Stimulated activated memory B cell treated with anti-CD40 and anti-IgM and Interleukin-4, amounts not matched to agents 10 μg/mL and 1 μg/mL and 100 μg/mL, for 72 hours (primary cell): ENCODE measurements around the gene ANO2.

Experiments
- ATAC-seq: fragments of 150-1000 bp; cut with Tn5 transposase; 2 replicates; pipeline ENCODE4 v1.10.0; 2021
- H3K27ac Mint-ChIP-seq: one replicate; pipeline ENCODE4 v1.8.0; 2022; ENCODE audit warnings: mild to moderate bottlenecking, mixed read lengths
- H3K27me3 Mint-ChIP-seq: one replicate; pipeline ENCODE4 v1.8.0; 2022; ENCODE audit warnings: mixed read lengths
- H3K36me3 Mint-ChIP-seq: one replicate; pipeline ENCODE4 v1.8.0; 2022; ENCODE audit warnings: mixed read lengths
- H3K4me1 Mint-ChIP-seq: one replicate; pipeline ENCODE4 v1.8.0; 2022; ENCODE audit warnings: mixed read lengths
- H3K4me3 Mint-ChIP-seq: one replicate; pipeline ENCODE4 v1.8.0; 2022; ENCODE audit warnings: mild to moderate bottlenecking, moderate library complexity, mixed read lengths
- H3K9me3 Mint-ChIP-seq: one replicate; pipeline ENCODE4 v1.8.0; 2022; ENCODE audit warnings: mixed read lengths

ANO2 gene

DNA sequence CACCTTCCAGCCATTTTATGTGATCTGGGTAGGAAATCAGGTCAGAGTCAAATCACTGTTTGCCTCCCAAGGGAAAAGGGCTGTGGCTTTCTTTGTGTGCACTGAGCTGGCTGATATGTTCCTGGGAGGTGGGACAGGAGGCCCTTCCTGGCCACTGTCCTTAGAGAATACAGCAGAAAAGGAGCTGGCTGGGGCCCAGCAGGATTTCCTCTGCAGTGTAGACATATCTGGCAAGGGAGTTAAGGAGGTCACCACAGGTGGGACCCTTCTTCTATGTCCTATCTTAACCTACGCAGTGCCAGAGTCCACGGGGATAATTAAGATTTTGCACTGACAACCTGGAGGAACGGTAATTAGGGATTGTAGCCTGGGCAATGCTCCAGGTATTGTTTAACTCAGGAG is 367.8 kb downstream of the ANO2 start:
- ATAC-seq = no peak
- Mint-ChIP-seq H3K36me3 (no peaks in the 10 kb centered on the region), H3K27me3 (no peaks in the 10 kb centered on the region), H3K27ac (no peak overlapping the region), H3K4me3 (no peak overlapping the region), H3K9me3 (no peaks in the 10 kb centered on the region), H3K4me1 (no peaks in the 10 kb centered on the region)

DNA sequence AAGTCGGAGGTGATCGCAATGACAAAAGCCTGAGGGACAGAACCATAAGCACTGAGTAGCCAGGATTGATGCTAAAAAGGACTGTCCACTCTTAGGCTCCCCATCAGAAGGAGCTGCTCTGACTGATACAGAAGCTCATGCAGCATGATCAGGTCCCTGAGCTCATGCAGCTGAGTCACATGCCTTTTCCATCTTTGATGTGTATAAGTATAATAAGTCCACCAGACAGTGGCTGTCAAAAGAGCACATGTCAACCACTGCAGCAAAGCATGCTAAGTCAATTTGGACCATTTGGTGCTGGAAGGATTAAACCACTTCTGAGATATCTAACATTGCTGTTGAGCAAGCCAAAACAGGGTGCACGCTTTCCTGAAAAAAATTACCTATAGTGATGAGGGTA is 369.1 kb downstream of the ANO2 start:
- Mint-ChIP-seq H3K36me3 (no peaks in the 10 kb centered on the region), H3K27ac (no peak overlapping the region), H3K27me3 (no peaks in the 10 kb centered on the region), H3K9me3 (no peaks in the 10 kb centered on the region), H3K4me1 (no peaks in the 10 kb centered on the region), H3K4me3 (no peak overlapping the region)
- no peak for ATAC-seq

DNA sequence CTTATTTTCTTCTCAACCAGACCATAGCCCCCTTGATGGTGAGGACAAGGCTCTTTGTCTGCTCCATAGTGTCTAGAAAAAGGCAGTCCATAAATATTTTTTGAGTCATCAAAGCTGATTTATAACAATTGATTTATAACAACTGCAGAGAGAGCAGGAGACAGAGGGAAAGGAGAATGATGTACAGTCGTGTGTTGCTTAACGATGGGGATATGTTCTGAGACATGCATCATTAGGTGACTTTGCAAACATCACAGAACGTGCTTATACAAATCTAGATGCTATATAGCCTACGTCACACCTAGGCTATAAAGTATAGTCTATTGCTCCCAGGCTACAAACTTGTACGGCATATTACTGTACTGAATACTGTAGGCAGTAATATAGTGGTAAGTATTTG is 369.8 kb downstream of the ANO2 start:
- no peaks in the 10 kb centered on the region for H3K4me1 Mint-ChIP-seq
- no peaks in the 10 kb centered on the region for H3K9me3 Mint-ChIP-seq
- H3K27me3 Mint-ChIP-seq = no peaks in the 10 kb centered on the region
- no peak for ATAC-seq
- H3K4me3 Mint-ChIP-seq = no peak overlapping the region
- H3K36me3 Mint-ChIP-seq = no peaks in the 10 kb centered on the region
- no peak overlapping the region for H3K27ac Mint-ChIP-seq

DNA sequence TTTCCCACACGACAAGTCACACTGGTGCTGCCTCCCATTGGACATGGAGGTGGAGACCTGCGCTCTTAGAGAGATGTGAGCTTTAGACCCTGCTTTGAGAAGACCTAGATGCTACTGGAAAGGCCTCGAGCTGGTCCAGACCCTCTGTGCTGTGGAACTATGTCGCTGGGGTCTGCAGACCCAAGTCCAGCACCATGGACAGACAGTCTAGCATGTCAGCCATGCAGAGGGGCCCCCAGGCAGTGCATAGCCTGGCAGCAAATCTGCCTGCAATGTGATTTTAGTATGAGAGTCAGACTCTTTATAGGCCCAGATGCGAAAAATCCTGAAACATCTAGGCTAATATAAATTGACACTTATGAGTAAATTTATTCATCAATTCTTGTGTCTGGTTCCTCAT is 371.7 kb downstream of the ANO2 start:
- Mint-ChIP-seq H3K4me3 (no peak overlapping the region), H3K36me3 (no peaks in the 10 kb centered on the region), H3K4me1 (no peaks in the 10 kb centered on the region), H3K27me3 (no peaks in the 10 kb centered on the region), H3K9me3 (no peaks in the 10 kb centered on the region), H3K27ac (no peak overlapping the region)
- no peak for ATAC-seq

DNA sequence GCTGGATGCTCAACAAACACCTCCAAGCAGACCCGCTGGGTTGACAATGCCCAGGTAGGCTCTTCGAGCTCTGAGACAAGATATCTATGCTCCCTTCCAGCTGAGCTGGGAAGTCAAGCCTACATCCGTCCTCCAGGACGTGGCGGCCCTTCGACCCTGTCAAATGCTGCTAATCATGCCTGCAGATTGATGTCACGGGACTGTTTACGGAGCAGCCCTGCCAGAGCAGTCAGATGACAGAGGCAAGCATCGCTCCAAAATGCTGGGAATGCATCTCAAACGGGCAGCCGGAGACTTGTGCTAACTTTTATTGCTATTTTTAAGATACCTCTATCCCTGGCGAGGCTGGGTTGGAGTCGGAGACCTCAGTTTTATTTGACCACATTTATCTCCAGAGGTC is 373.9 kb downstream of the ANO2 start:
- Mint-ChIP-seq H3K9me3 (no peaks in the 10 kb centered on the region), H3K27ac (no peak overlapping the region), H3K4me3 (no peak overlapping the region), H3K36me3 (no peaks in the 10 kb centered on the region), H3K27me3 (peaks cover 13% of the 10 kb centered on the region), H3K4me1 (no peaks in the 10 kb centered on the region)
- no peak for ATAC-seq

DNA sequence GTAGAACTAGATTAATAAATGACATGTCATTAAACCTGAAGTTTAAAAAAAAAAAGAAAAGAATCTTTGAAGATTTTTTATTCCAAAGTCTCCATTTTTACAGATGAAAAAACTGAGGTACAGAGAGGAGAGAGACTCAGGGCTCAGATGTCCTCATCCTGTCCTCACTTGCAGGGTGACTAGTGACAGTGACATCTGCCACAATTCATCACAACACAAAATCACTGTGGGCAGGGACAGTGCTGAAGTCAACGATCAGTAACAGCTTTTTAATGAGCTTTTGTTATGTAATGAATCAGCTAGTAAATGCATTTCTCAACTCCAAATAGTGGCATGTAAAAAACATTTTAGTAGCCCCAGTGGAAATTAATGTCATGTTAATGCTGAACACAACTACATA is 374.6 kb downstream of the ANO2 start:
- H3K9me3 Mint-ChIP-seq = no peaks in the 10 kb centered on the region
- H3K4me3 Mint-ChIP-seq = no peak overlapping the region
- H3K4me1 Mint-ChIP-seq = no peaks in the 10 kb centered on the region
- no peak for ATAC-seq
- no peak overlapping the region for H3K27ac Mint-ChIP-seq
- peaks cover 20% of the 10 kb centered on the region for H3K27me3 Mint-ChIP-seq
- no peaks in the 10 kb centered on the region for H3K36me3 Mint-ChIP-seq

DNA sequence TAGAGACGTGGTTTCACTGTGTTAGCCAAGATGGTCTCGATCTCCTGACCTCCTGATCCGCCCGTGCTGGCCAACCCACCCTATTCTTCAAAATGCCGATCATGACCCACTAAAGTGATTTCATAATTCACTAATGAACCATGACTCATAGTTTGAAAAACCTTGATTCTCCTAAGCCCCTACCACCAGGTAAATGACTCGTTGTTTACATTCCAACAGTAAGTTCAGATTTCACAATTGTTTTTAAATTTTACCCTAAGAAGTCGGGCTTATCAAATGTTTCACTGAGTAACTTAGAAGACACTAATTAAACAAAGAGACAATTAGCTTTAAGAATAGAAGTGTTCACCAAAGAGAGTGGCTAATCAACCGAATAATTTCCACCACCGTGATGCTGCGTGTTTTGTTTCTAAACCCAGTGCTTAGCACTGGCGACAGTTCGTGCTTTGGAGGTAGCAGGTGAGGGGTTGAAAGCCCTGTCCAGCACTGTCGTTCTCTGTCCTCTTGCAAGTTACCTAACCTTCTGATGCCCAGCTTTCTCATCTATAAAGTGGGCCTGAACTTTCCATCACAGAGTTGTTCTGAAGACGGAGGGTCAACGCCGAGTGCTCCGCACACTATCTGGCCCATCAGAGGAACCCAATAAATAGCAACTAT is 376.6 kb downstream of the ANO2 start:
- no peak overlapping the region for H3K4me3 Mint-ChIP-seq
- H3K27me3 Mint-ChIP-seq = peaks cover 21% of the 10 kb centered on the region
- H3K9me3 Mint-ChIP-seq = no peaks in the 10 kb centered on the region
- no peak overlapping the region for H3K27ac Mint-ChIP-seq
- no peaks in the 10 kb centered on the region for H3K4me1 Mint-ChIP-seq
- no peaks in the 10 kb centered on the region for H3K36me3 Mint-ChIP-seq
- no peak for ATAC-seq

DNA sequence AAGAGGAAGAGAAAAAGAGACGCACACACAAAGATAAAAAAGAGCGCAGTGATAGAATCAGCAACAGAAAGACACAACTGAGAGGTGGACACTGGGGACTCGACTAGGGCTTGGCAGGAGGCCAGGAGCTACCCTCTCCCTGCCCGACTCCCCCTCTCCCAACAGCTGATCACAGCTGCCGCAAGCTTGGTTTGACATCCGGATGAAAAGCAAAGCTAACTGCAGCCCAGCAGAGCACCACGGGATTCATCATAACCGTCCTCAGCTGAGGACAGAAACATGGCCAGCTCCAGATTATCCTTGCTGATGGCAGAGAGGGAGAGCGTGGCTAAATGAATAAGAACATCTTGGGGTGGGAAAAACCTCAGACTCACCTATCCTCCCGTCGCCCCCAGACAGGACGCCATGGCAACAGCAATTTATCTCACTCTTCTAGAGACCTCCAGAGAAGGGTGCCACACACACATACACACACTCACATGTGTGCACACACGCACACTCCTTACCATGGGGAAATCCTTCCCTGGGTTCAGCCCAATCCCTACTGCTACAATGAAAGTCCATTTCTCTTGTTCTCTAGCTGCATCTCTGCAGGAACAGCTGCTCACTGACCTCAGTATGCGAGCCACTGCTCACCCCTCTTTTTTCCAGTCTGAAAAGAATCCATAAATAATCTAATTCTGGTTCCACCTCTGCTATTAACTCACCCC is 377.9 kb downstream of the ANO2 start:
- no peaks in the 10 kb centered on the region for H3K9me3 Mint-ChIP-seq
- H3K4me3 Mint-ChIP-seq = no peak overlapping the region
- no peaks in the 10 kb centered on the region for H3K36me3 Mint-ChIP-seq
- H3K4me1 Mint-ChIP-seq = no peaks in the 10 kb centered on the region
- peaks cover 21% of the 10 kb centered on the region for H3K27me3 Mint-ChIP-seq
- H3K27ac Mint-ChIP-seq = no peak overlapping the region
- no peak for ATAC-seq

DNA sequence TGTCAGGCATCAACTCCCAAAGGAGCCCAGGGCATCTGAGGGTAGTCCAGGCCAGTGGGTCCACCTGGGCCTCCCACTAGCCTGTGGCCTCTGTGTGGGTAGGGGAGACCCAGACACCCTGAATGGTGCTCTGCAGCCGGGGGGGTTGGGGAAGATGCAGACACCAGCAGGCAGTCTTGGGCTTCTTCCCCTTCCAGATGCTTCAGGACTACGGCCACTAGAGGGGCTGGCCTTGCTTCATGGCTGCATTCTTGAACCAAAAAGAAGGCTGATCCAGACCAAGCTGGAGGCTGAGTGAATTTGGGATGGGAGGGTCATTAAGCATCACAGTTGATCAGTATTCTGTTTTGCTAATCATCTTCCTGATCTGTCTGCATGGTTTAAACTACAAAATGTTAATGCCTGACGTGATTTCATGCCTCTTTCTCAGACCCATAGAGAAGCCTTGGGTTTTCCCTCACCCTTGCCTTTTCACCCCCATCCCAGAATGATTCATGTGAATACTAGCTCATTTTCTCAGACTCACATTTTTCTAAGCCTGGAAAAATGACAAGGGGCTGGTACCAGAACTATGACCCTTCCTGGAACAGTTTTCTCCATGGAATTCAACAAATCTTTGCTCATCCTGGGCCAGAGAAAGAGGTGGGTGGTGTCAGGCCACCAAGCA is 379.0 kb downstream of the ANO2 start:
- Mint-ChIP-seq H3K27me3 (peaks cover 21% of the 10 kb centered on the region), H3K9me3 (no peaks in the 10 kb centered on the region), H3K27ac (no peak overlapping the region), H3K4me3 (no peak overlapping the region), H3K4me1 (no peaks in the 10 kb centered on the region), H3K36me3 (no peaks in the 10 kb centered on the region)
- ATAC-seq = no peak

DNA sequence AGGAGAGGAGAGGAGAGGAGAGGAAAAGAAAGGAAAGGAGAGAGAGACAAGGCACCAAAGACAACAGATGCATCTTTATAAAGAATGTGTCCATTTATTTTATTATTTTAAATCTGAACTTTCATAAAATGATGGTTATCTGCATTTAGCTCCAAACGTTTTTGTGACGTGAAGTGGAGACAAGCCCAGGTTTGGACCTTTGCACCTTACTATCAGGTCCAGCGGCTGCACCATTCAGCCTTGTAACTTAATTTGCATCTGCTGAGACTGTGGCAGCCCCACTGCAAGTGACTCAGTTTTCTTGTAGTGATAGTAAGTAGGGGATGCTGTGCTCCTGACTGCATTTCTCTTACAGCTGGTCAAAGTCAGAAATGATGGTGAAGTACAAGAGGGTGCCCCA is 382.5 kb downstream of the ANO2 start:
- no peak for ATAC-seq
- Mint-ChIP-seq H3K4me1 (no peaks in the 10 kb centered on the region), H3K36me3 (no peaks in the 10 kb centered on the region), H3K4me3 (no peak overlapping the region), H3K9me3 (no peaks in the 10 kb centered on the region), H3K27ac (no peak overlapping the region), H3K27me3 (peaks cover 21% of the 10 kb centered on the region)

DNA sequence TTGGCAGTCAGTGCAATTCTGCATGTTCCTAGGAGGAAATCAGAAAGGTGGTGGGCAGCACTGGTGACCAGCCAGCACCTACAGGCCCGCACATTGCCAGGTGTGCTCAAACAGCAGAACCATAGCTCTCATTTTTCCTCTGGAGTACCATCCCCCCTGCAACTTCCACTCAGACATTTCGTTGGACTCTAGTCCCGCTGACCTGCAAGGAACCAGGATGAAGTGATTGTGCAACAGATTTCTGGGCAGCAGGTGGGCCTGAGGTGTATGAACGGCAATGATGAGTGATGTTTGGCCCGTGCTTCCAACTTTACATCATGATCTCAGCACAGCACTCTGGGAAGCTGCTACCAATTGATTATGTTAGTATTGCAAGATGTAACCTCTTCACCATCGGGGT is 383.2 kb downstream of the ANO2 start:
- ATAC-seq = no peak
- no peak overlapping the region for H3K27ac Mint-ChIP-seq
- H3K27me3 Mint-ChIP-seq = peaks cover 15% of the 10 kb centered on the region
- H3K4me3 Mint-ChIP-seq = no peak overlapping the region
- no peaks in the 10 kb centered on the region for H3K9me3 Mint-ChIP-seq
- H3K36me3 Mint-ChIP-seq = no peaks in the 10 kb centered on the region
- no peaks in the 10 kb centered on the region for H3K4me1 Mint-ChIP-seq

DNA sequence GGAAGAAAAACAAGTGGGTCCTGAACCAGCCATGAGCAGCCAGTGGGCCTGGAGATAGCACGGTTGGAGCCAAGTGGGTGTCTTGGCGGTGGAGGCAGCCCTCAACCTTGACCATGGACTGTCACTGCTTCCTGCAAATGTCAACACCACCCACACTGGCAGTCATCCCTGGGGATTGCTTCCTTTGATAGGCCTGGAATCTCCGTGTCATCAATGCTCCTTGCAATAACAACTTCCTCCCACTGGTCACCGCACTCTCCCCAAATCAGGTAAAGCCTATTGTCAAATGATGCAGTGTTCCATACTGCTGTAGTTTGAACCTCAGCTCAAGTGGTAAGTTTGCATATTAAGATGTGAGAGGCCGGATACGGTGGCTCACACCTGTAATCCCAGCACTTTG is 384.0 kb downstream of the ANO2 start:
- no peak for ATAC-seq
- Mint-ChIP-seq H3K27ac (no peak overlapping the region), H3K4me3 (no peak overlapping the region), H3K36me3 (no peaks in the 10 kb centered on the region), H3K9me3 (peaks cover 4% of the 10 kb centered on the region), H3K4me1 (no peaks in the 10 kb centered on the region), H3K27me3 (peaks cover 15% of the 10 kb centered on the region)

DNA sequence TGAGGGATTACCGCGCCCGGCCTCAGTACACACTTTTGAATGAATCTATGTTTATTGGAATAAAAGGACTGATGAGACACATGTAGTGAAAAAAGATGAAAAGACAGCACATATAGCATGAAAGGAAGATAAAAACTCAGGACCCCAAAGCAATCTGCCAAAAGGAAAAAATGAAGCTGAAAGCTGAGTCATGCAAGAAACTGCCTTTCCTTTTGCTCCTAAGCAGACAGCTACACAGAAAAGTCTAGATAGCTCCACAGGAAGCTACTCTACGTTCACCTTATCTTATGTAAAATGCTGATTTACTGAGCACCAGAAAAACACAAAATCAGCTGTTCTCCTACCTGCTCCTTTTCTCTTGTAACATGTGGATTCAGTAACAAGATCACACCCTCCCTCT is 384.8 kb downstream of the ANO2 start:
- H3K4me1 Mint-ChIP-seq = no peaks in the 10 kb centered on the region
- H3K27ac Mint-ChIP-seq = no peak overlapping the region
- peaks cover 8% of the 10 kb centered on the region for H3K27me3 Mint-ChIP-seq
- H3K4me3 Mint-ChIP-seq = no peak overlapping the region
- no peaks in the 10 kb centered on the region for H3K36me3 Mint-ChIP-seq
- ATAC-seq = no peak
- peaks cover 5% of the 10 kb centered on the region for H3K9me3 Mint-ChIP-seq

DNA sequence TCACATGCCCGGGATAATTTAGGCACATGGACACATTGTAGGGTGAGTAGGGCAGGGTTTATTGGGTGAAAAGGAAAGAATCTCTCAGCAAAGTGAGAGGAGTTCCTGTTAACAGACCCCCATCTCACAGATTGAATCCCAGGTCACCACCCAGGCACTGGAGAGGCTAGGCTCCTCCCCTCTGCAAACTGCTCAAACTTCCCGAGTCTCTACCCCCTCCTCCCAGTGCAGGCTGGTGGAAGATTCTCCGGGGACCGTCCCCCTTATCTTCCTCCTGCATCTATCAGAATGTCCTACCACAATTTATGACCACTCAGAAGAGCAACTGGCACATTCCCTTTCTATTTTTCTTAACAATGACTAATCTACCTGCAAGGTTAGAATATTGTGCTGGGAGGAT is 387.2 kb downstream of the ANO2 start:
- Mint-ChIP-seq H3K27me3 (peaks cover 8% of the 10 kb centered on the region), H3K27ac (no peak overlapping the region), H3K9me3 (peaks cover 5% of the 10 kb centered on the region), H3K36me3 (no peaks in the 10 kb centered on the region), H3K4me1 (no peaks in the 10 kb centered on the region), H3K4me3 (no peak overlapping the region)
- ATAC-seq = no peak

DNA sequence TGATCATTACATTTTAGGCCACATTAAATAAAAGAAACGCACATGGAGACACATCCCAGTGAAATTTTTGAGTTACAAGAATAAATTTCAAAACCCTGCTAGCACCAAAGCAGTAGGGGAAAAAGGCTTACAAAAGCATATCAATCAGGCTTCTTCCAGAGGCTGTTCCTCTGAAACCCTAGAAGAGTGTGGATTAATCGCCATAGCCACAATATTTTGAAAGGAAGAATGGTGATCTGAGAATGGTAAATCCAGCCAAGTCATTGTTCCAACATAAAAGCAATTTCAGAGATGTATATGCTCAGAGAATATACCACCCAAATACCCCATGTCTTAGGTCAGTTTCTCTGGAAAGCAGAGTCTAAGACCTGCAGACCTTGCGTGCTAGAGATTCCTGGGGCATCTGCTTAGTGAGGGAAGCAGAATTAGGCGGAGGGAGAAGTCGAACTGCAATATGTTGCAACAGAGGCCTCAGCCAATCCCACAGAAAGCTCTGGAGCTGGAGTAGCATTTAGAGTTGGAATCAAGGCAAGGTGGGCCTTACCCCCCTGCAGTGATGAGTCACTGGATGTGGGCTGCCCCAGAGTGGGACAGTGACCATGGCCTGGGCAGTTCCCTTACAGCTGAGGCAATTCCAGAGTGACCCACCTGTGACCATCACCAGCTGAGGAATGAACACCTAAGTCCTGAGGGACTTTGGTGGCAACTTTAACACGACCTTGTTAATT is 387.9 kb downstream of the ANO2 start:
- Mint-ChIP-seq H3K4me1 (no peaks in the 10 kb centered on the region), H3K4me3 (no peak overlapping the region), H3K36me3 (no peaks in the 10 kb centered on the region), H3K27ac (no peak overlapping the region), H3K9me3 (peaks cover 5% of the 10 kb centered on the region), H3K27me3 (peaks cover 8% of the 10 kb centered on the region)
- ATAC-seq = no peak
